NCI-H446 treated with DMSO at 0.1 percent for 48 hours (cell line): ENCODE results near the gene RNF152.
"Not testable (repeated sequence)": the region's sequence is repeated elsewhere in the genome, so short reads cannot be mapped to it uniquely, and the experiment has no call there.

Experiments
- DNase-seq: peaks from one replicate; lab custom pipeline; 2025; lab: John Stamatoyannopoulos, UW

RNF152 gene

GRCh38 chr18:61821748-61822147, 71.1 kb downstream of the RNF152 start:
- DNase-seq: no peak

GRCh38 chr18:61820882-61821281, 71.9 kb downstream of the RNF152 start:
- no peak for DNase-seq

GRCh38 chr18:61817086-61817485, 75.7 kb downstream of the RNF152 start:
- no peak for DNase-seq

- DNase-seq: no peak
Measured at GRCh38 chr18:61815885-61816470, 76.8 kb downstream of the RNF152 start.

- DNase-seq: no peak
Measured at GRCh38 chr18:61808286-61808685, 84.5 kb downstream of the RNF152 start.

GRCh38 chr18:61803393-61803792, 89.4 kb downstream of the RNF152 start:
- no peak for DNase-seq

GRCh38 chr18:61797696-61798590, 94.9 kb downstream of the RNF152 start:
- no peak for DNase-seq

GRCh38 chr18:61791031-61791430, 101.8 kb downstream of the RNF152 start:
- no peak for DNase-seq

GRCh38 chr18:61787011-61787670, 105.7 kb downstream of the RNF152 start:
- DNase-seq: not testable (repeated sequence)

- DNase-seq: no peak
Measured at GRCh38 chr18:61785588-61785987, 107.2 kb downstream of the RNF152 start.

- DNase-seq: no peak
Measured at GRCh38 chr18:61784834-61785233, 108.0 kb downstream of the RNF152 start.

- no peak for DNase-seq
Measured at GRCh38 chr18:61782545-61782944, 110.3 kb downstream of the RNF152 start.

- DNase-seq: not testable (repeated sequence)
Measured at GRCh38 chr18:61776201-61776600, 116.6 kb downstream of the RNF152 start.

GRCh38 chr18:61774846-61775245, 118.0 kb downstream of the RNF152 start:
- no peak for DNase-seq

- no peak for DNase-seq
Measured at GRCh38 chr18:61772293-61772848, 120.4 kb downstream of the RNF152 start.

GRCh38 chr18:61771861-61772260, 120.9 kb downstream of the RNF152 start:
- no peak for DNase-seq

GRCh38 chr18:61770279-61770678, 122.5 kb downstream of the RNF152 start:
- no peak for DNase-seq

GRCh38 chr18:61766266-61766884, 126.4 kb downstream of the RNF152 start:
- DNase-seq: no peak

- DNase-seq: no peak
Measured at GRCh38 chr18:61765097-61765496, 127.7 kb downstream of the RNF152 start.

GRCh38 chr18:61764381-61764780, 128.4 kb downstream of the RNF152 start:
- no peak for DNase-seq

- DNase-seq: no peak
Measured at GRCh38 chr18:61761875-61762274, 130.9 kb downstream of the RNF152 start.
